Muscle layer of colon (tissue), 2 donors: ENCODE data around the gene AK9.

Experiments used
- H3K27ac ChIP-seq: one replicate; pipeline ENCODE4 v1.7.0; 2013; ENCODE audit warnings: low read depth, mild to moderate bottlenecking, low read length, moderate library complexity
- H3K27me3 ChIP-seq, 2 donors: one replicate each; pipeline ENCODE4 v1.7.0; 2013; ENCODE audit warnings: low read length in 2 of 2, mild to moderate bottlenecking in 2 of 2; ENCODE audit not compliant: insufficient read depth in 2 of 2, control insufficient read depth in 1 of 2
- H3K36me3 ChIP-seq: one replicate; pipeline ENCODE4 v1.7.0; 2013; ENCODE audit warnings: mild to moderate bottlenecking, low read length; ENCODE audit not compliant: insufficient read depth
- H3K4me1 ChIP-seq: one replicate; pipeline ENCODE4 v1.7.0; 2013; ENCODE audit warnings: mild to moderate bottlenecking, low read length; ENCODE audit not compliant: insufficient read depth
- H3K4me3 ChIP-seq, 2 donors: one replicate each; pipeline ENCODE4 v1.7.0; 2013; ENCODE audit warnings: low read length in 2 of 2, low read depth in 1 of 2, mild to moderate bottlenecking in 1 of 2, moderate library complexity in 1 of 2
- H3K9ac ChIP-seq: one replicate; pipeline ENCODE4 v1.7.0; 2013; ENCODE audit warnings: low read length
- H3K9me3 ChIP-seq: one replicate; pipeline ENCODE4 v1.7.0; 2013; ENCODE audit warnings: mild to moderate bottlenecking, low read length
- donor health status: abdominal sarcoma.
- donor health status: Adenocarcinoma of cecum.

The AK9 gene

GRCh38 chr6:109478222-109478805 is 212.7 kb downstream of the AK9 start:
- H3K27me3 ChIP-seq: no peaks in the 10 kb centered on the region
- no peak overlapping the region for H3K27ac ChIP-seq
- H3K4me3 ChIP-seq: no peak overlapping the region
- no peak overlapping the region for H3K9ac ChIP-seq
- H3K4me1 ChIP-seq: peaks cover 42% of the 10 kb centered on the region
- H3K9me3 ChIP-seq: no peaks in the 10 kb centered on the region
- H3K36me3 ChIP-seq: peaks cover 45% of the 10 kb centered on the region

- Histone ChIP-seq H3K27ac (no peak overlapping the region), H3K36me3 (peaks cover 51% of the 10 kb centered on the region), H3K9me3 (no peaks in the 10 kb centered on the region), H3K4me1 (peaks cover 42% of the 10 kb centered on the region), H3K9ac (no peak overlapping the region), H3K4me3 (no peak overlapping the region), H3K27me3 (no peaks in the 10 kb centered on the region)
Observed at GRCh38 chr6:109477725-109478124, 213.3 kb downstream of the AK9 start.

- Histone ChIP-seq H3K36me3 (peaks cover 56% of the 10 kb centered on the region), H3K9ac (no peak overlapping the region), H3K27me3 (no peaks in the 10 kb centered on the region), H3K27ac (no peak overlapping the region), H3K4me1 (peaks cover 42% of the 10 kb centered on the region), H3K4me3 (no peak overlapping the region), H3K9me3 (no peaks in the 10 kb centered on the region)
Observed at GRCh38 chr6:109477184-109477583, 213.8 kb downstream of the AK9 start.

- Histone ChIP-seq H3K4me3 (no peak overlapping the region), H3K27ac (no peak overlapping the region), H3K4me1 (peaks cover 27% of the 10 kb centered on the region), H3K9me3 (no peaks in the 10 kb centered on the region), H3K9ac (no peak overlapping the region), H3K36me3 (peaks cover 58% of the 10 kb centered on the region), H3K27me3 (no peaks in the 10 kb centered on the region)
Observed at GRCh38 chr6:109475625-109476024, 215.4 kb downstream of the AK9 start.

- Histone ChIP-seq H3K9ac (no peak overlapping the region), H3K4me1 (peaks cover 20% of the 10 kb centered on the region), H3K4me3 (no peak overlapping the region), H3K9me3 (no peaks in the 10 kb centered on the region), H3K27ac (no peak overlapping the region), H3K27me3 (no peaks in the 10 kb centered on the region), H3K36me3 (peaks cover 61% of the 10 kb centered on the region)
Observed at GRCh38 chr6:109474995-109475394, 216.0 kb downstream of the AK9 start.

- Histone ChIP-seq H3K27ac (no peak overlapping the region), H3K9me3 (no peaks in the 10 kb centered on the region), H3K36me3 (peaks cover 69% of the 10 kb centered on the region), H3K27me3 (no peaks in the 10 kb centered on the region), H3K4me1 (peaks cover 8% of the 10 kb centered on the region), H3K9ac (no peak overlapping the region), H3K4me3 (no peak overlapping the region)
Observed at GRCh38 chr6:109473120-109473519, 217.9 kb downstream of the AK9 start.

- H3K4me3 ChIP-seq: no peak overlapping the region
- no peak overlapping the region for H3K27ac ChIP-seq
- H3K4me1 ChIP-seq: peaks cover 1% of the 10 kb centered on the region
- H3K36me3 ChIP-seq: peaks cover 67% of the 10 kb centered on the region
- no peak overlapping the region for H3K9ac ChIP-seq
- H3K9me3 ChIP-seq: no peaks in the 10 kb centered on the region
- no peaks in the 10 kb centered on the region for H3K27me3 ChIP-seq
Observed at GRCh38 chr6:109472132-109472995, 218.6 kb downstream of the AK9 start.

- Histone ChIP-seq H3K4me1 (no peaks in the 10 kb centered on the region), H3K9ac (no peak overlapping the region), H3K36me3 (peaks cover 62% of the 10 kb centered on the region), H3K27ac (no peak overlapping the region), H3K4me3 (no peak overlapping the region), H3K27me3 (no peaks in the 10 kb centered on the region), H3K9me3 (no peaks in the 10 kb centered on the region)
Observed at GRCh38 chr6:109471105-109471810, 219.7 kb downstream of the AK9 start.

- H3K27ac ChIP-seq: no peak overlapping the region
- H3K36me3 ChIP-seq: peaks cover 62% of the 10 kb centered on the region
- H3K4me1 ChIP-seq: no peaks in the 10 kb centered on the region
- H3K27me3 ChIP-seq: no peaks in the 10 kb centered on the region
- no peak overlapping the region for H3K4me3 ChIP-seq
- no peaks in the 10 kb centered on the region for H3K9me3 ChIP-seq
- no peak overlapping the region for H3K9ac ChIP-seq
Observed at GRCh38 chr6:109469591-109470189, 221.3 kb downstream of the AK9 start.

- no peaks in the 10 kb centered on the region for H3K27me3 ChIP-seq
- peaks cover 54% of the 10 kb centered on the region for H3K36me3 ChIP-seq
- no peaks in the 10 kb centered on the region for H3K4me1 ChIP-seq
- no peaks in the 10 kb centered on the region for H3K9me3 ChIP-seq
- H3K27ac ChIP-seq: no peak overlapping the region
- H3K9ac ChIP-seq: no peak overlapping the region
- H3K4me3 ChIP-seq: no peak overlapping the region
Observed at GRCh38 chr6:109467696-109468095, 223.3 kb downstream of the AK9 start.

GRCh38 chr6:109466212-109466923 is 224.6 kb downstream of the AK9 start:
- Histone ChIP-seq H3K9me3 (no peaks in the 10 kb centered on the region), H3K36me3 (peaks cover 41% of the 10 kb centered on the region), H3K4me3 (no peak overlapping the region), H3K27me3 (no peaks in the 10 kb centered on the region), H3K4me1 (no peaks in the 10 kb centered on the region), H3K9ac (no peak overlapping the region), H3K27ac (no peak overlapping the region)
